Sigmoid colon (tissue), 4 donors: Measurements from ENCODE around the gene TNFRSF1B.

ENCODE experiments used
- CTCF ChIP-seq, 4 experiments: fragments of 450-650 bp in 3 of 4; fragments of 200-600 bp in 1 of 4; IDR thresholded peaks; one replicate each; pipeline ENCODE4 v1.5.1; 2016 to 2019; ENCODE audit warnings: antibody characterized with exemption in 4 of 4, mild to moderate bottlenecking in 3 of 4, moderate library complexity in 2 of 4
- EP300 ChIP-seq, 4 donors: sonication (generic); formaldehyde crosslinking; IDR thresholded peaks; one replicate each; pipeline ENCODE4 v1.6.1; 2017; ENCODE audit warnings: antibody characterized with exemption in 4 of 4
- POLR2A ChIP-seq, 2 donors: fragments of 450-650 bp; IDR thresholded peaks; one replicate each; pipeline ENCODE4 v1.6.1; 2016; ENCODE audit warnings: antibody characterized with exemption in 2 of 2, mild to moderate bottlenecking in 2 of 2, moderate library complexity in 2 of 2
- POLR2AphosphoS5 ChIP-seq, 4 donors: sonication (generic); formaldehyde crosslinking; IDR thresholded peaks; one replicate each; pipeline ENCODE4 v1.6.1; 2017; ENCODE audit warnings: antibody characterized with exemption in 4 of 4

- TF ChIP-seq CTCF (IDR thresholded peaks at IDR 0.05) (no peak), POLR2AphosphoS5 (IDR thresholded peaks at IDR 0.05) (no peak), POLR2A (IDR thresholded peaks at IDR 0.05) (no peak), EP300 (IDR thresholded peaks at IDR 0.05) (no peak)
Observed at GRCh38 chr1:12142141-12142823, 24.5 kb upstream of the TNFRSF1B start.
